HG03066 (cell line): ENCODE data around the gene TRPM3.

Source experiments
- ATAC-seq: cut with Tn5 transposase; IDR thresholded peaks from one replicate; pipeline ENCODE4 v1.9.1; 2021; ENCODE audit warnings: low read depth; ENCODE audit not compliant: unreplicated experiment

TRPM3 gene

DNA sequence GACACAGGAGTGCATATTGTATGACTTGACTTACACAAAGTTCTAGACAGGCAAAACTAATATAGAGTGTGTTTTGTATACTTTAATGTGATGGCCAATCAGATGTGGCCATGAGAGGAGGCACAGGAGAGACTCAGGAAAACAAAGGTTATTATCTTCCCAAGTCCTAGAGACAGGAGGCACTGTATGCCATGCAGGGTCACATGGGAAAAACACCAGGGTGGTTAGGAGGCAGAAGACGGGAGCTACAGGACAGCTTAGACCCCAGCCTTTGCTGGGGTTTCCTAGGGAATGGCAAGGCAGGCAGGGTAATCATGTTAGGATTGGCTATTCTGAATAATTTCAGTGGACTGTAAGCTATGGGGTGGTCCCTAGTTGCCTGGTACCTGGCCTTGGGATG, 16.2 kb downstream of the TRPM3 start:
- no peak for ATAC-seq

- no peak for ATAC-seq
Observed at GRCh38 chr9:71098801-71099200, 22.6 kb downstream of the TRPM3 start.

GRCh38 chr9:71097671-71098070, 23.8 kb downstream of the TRPM3 start:
- ATAC-seq, result no peak

DNA sequence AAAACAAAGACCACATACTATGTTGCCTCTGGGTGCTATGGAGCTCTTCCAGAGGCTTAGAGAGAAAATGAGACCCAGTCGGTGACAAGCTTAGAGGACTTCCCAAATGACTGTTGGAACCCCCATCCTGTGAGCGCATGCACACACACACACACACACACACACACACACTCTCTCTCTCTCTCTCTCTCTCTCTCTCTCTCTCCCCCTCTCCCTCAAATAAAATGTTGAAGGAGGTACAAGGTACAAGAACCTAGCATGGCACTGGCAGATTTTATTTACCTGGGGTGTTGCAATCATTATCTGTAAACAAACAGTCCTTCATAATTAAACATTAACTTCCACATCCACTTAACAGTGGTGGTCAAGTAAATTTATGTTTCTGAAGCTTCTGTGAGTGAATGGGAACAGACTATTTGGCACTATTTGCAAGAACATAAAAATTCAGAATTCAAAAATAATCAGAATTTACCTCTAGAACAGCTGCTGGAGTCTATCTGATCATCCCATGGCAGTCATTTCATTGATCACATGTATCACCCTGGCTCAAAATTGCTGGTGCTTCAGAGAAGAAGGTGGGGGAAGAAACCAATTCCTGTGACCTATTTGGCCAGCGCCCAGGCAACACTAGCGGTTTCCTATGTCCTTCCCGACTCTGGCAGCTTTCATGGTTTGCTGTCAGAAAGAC, 24.9 kb downstream of the TRPM3 start:
- ATAC-seq, result no peak

- ATAC-seq, result no peak
Observed at GRCh38 chr9:71094708-71095251, 26.6 kb downstream of the TRPM3 start.

- no peak for ATAC-seq
Observed at GRCh38 chr9:71090896-71091295, 30.5 kb downstream of the TRPM3 start.

GRCh38 chr9:71079451-71079850, 42.0 kb downstream of the TRPM3 start:
- ATAC-seq, result no peak

DNA sequence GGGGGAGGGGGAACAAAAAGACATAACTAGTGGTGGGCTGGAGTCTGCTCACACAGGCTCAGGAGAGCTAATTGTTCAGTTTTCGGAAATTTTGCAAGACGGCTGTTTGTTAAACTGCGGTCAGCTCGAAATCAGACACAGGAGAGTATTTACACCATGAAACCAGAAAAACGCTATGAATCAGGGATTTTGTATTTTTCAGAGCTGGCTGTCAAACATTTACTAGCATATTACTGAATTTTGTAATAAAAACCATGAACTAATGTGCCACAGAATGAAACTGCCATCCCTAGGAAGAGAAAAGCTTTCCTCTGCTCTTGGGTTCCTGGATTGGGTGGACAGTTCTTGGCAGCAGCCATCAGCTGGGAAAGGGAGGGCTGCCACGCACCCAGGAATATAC, 45.3 kb downstream of the TRPM3 start:
- ATAC-seq, result no peak

- no peak for ATAC-seq
Observed at GRCh38 chr9:71073494-71073893, 47.9 kb downstream of the TRPM3 start.

DNA sequence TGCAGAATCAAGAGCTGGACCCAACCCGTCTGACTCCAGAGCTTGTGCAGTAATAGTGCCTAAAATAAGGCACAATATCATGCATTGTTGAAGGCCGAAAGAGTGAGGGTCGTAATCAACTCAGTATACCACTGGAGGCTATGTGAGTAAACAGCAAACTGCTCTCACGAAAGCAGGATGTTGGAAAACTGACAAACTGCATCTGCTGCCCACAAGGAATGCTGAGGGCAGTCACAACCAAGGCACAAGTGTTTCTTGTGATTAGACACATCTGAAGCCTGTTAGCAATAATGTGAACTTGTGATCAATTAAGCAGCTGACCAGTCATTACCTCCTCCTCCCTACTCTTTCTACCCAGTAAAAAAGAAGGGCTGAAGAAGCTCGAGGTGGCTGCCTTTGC, 48.8 kb downstream of the TRPM3 start:
- no peak for ATAC-seq

DNA sequence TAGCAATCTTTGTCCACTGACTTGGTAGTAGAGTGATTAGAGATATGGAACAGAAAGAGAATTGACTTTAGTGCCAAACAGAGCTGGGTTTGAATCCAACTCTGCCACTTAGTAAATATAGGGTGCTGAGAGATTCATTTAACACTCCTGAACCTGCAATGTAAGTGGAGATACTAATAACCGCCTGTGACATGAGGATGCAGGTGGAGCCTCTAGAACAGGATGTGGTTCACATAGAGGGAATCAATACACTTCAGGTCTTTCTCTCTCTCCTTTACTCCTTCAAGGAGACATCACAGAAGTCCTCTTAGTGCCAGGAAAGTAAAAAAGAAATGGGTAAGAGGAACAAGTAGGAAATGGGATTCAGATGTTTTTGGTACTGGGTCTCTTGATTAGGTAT, 49.8 kb downstream of the TRPM3 start:
- ATAC-seq, result no peak

DNA sequence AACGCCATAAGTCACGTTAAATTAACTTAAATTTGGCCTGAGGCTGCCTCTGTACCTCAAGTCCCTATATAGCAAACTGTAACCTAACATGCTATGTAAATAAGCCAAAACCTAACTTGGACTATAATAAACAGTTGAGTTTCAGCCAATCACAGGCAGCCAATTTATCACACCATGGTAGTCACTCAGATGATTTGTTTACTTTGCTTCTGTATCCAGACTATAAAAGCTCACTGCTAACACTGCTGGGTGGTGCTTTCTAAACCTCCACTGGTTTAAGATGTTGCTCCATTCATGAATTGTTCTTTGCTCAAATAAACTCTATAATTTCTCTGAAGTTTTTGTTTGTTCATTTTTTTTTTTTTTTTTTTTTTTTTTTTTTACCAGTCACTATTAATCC, 62.8 kb downstream of the TRPM3 start:
- no peak for ATAC-seq

GRCh38 chr9:71052287-71052686, 69.1 kb downstream of the TRPM3 start:
- no peak for ATAC-seq

DNA sequence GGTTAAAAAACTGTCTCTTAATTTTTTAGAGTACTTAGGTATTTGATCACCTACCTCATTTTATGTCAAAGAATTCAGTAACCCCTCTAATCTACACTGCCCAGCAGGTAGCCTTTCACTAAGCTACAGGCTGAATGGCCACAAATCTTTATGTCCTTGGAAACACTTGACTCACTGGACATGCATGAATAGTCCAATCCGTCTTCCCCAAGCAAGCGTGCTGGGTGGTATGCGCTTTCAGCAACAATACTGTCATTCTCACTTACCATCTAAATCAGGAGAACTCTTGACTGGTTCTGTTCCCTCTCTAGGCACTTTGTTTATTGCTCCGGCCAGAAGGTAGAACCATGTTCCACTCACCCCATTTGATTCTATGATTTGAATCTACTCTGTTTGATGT, 73.1 kb downstream of the TRPM3 start:
- ATAC-seq, result no peak

DNA sequence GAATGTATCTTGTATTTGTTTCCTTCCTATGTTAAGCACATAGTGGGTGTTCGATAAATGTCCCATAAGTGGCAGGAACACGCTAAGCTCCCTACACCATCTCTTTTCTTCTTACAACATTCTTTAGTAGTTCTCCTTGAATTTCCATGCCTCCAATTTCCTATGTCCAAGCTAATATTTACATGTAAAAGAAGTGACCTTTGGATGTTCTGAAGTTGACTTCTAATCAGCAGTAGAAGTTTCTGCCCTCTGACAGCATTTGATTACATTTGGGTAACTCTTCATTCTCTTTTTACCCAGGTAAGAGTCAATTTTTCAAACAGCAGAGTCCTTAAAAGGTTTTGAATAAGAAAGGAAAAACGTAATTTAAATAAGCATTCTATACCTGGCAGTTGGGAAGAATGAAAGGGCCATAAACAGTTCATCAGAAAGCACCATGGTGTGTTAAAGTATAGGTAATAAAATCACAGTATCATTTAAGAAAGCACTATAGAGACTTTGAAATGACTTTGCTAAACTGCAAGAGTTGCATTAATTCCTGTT, 78.9 kb downstream of the TRPM3 start:
- ATAC-seq, result no peak

DNA sequence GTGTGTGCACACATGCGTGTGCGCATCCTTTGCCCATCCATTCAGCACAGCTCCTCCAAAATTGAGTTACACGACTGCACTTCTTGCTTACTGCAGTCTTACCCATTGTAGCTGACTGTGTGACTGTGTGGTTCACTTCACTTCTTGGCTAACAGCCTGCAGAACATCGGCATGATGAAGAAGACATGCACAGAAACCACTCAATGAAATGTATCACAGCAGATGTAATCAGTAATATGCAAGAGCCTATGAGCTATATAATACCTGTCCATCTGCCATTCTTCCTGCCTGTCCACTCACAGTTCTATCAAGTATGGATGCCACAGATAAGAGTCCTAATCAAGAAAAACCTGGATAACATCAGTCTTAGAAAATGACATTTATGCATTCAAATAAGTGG, 83.9 kb downstream of the TRPM3 start:
- ATAC-seq, result no peak

DNA sequence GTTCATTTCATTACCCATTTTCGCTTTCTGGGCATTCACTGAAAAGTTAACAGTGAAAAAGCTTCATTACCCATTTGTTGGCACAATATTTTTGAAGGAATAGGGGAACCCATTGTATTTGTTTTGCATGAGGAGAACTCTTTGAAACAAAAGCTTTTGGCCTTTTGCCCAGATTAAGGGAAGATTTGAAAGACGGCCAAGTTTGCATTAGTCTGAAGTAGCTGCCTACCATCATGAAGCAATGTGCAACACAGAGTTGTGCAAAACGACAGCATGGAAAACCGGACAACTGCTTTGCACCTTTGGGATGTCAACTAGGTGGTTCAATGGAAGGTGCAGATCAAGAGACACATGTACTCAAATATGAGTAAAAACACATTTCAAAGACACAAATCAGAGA, 84.9 kb downstream of the TRPM3 start:
- no peak for ATAC-seq

GRCh38 chr9:71032779-71033178, 88.6 kb downstream of the TRPM3 start:
- ATAC-seq, result no peak

GRCh38 chr9:71025728-71026127, 95.7 kb downstream of the TRPM3 start:
- no peak for ATAC-seq

DNA sequence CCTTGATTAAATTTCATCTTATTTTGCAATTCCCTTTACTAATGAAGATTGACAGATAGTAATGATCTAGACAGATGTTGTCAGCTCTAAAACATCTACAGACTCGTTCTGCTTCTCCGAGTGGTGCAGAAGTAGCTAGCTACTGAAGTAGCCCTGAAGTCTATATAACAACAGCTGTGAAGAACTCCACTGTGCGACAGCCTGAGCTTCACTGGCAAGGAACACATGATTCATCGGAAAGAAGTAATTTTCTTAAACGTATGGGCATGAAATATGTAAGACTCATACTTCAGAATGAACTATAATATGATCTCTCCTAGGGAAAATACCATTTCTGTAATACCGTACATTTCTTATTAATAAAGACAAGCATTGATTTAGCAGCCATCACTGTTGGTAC, 96.2 kb downstream of the TRPM3 start:
- ATAC-seq, result no peak

- ATAC-seq, result no peak
Observed at GRCh38 chr9:71010258-71010657, 111.2 kb downstream of the TRPM3 start.

- no peak for ATAC-seq
Observed at GRCh38 chr9:71005456-71005855, 116.0 kb downstream of the TRPM3 start.
